ENCODE data around the gene LARGE1.
A peak's percentile ranks its signal among the peaks of the same experiment; 100 is the strongest.

DNA sequence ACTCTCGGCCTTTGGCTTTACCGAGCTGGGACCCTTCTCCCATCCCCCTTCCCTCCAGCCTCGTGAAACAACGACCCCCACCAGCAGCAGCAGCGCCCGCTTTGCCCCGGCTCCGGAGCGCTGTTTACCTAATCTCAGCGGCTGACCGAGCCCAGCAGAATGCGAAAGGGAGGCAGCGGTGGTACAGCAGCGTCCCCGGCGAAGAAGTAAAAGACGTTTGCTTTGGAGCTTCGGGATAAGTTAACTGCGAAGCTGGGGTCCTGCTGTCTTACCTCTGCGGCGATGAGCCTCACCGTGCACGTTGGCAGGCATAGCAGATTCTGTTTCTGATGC lies 2.0 kb upstream of the LARGE1 start:
- TF ChIP-seq CTCF (IDR thresholded peaks at IDR 0.05) (no peak), POLR2A (IDR thresholded peaks at IDR 0.05) (peak in 1 of 3 donors; percentile 11)

Measured in body of pancreas (tissue), 4 donors.